ENCODE measurements around the gene KLHL1.

GRCh38 chr13:69776937-69777336 lies 331.3 kb downstream of the KLHL1 start:
- TF ChIP-seq, protein P1, sequence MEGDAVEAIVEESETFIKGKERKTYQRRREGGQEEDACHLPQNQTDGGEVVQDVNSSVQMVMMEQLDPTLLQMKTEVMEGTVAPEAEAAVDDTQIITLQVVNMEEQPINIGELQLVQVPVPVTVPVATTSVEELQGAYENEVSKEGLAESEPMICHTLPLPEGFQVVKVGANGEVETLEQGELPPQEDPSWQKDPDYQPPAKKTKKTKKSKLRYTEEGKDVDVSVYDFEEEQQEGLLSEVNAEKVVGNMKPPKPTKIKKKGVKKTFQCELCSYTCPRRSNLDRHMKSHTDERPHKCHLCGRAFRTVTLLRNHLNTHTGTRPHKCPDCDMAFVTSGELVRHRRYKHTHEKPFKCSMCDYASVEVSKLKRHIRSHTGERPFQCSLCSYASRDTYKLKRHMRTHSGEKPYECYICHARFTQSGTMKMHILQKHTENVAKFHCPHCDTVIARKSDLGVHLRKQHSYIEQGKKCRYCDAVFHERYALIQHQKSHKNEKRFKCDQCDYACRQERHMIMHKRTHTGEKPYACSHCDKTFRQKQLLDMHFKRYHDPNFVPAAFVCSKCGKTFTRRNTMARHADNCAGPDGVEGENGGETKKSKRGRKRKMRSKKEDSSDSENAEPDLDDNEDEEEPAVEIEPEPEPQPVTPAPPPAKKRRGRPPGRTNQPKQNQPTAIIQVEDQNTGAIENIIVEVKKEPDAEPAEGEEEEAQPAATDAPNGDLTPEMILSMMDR (conservative IDR thresholded peaks at IDR 0.05; ENCODE audit: low read depth, low read length), result no peak
- TF ChIP-seq USF2 (IDR thresholded peaks at IDR 0.05; ENCODE audit: low read depth, low read length) (no peak), POLR2A (IDR thresholded peaks at IDR 0.05; ENCODE audit: low read depth, low read length) (no peak), RAD21 (IDR thresholded peaks at IDR 0.05; ENCODE audit: low read length) (no peak), MAFK (IDR thresholded peaks at IDR 0.05; ENCODE audit: low read depth, low read length) (no peak), SMC3 (IDR thresholded peaks at IDR 0.05; ENCODE audit: low read depth, low read length) (no peak), RFX5 (IDR thresholded peaks at IDR 0.05; ENCODE audit: low read depth, low read length) (no peak), NFE2L2 (IDR thresholded peaks at IDR 0.05; ENCODE audit: low read depth, low read length) (no peak), MXI1 (IDR thresholded peaks at IDR 0.05; ENCODE audit: borderline replicate concordance, low read depth, low read length) (no peak), BHLHE40 (IDR thresholded peaks at IDR 0.05; ENCODE audit: low read depth, low read length) (no peak)
